Measurements from ENCODE around the gene ARHGAP44. TPM values are rescaled to one million over a fixed set of nuclear protein-coding genes. Genes with fewer than 3 reads are reported as not detected.

The ARHGAP44 gene
- total and polyA plus RNA-seq, 2 donors (not counting 3 experiments of a cell fraction or from before 2014, with no cell fraction given), result 0.11 to 0.42 TPM

DNA sequence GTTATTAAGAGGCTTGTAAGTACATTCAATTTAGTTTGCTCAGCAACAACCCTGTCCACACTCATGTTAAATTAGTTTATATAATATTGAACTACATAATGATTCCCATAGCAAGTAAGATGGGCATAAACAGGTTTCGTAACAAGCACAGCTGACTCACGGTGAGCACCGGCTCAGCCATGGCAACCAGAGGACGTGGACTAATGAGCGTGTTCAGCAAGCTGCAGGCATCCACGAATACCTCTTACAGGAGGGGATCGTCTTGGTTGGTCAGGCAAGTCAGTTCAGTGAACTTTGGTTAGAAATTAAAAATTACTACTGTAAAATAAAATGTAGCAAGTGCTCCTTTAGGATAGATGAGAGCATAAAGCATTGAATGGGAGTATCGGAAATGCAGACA is 170.1 kb downstream of the ARHGAP44 start:
- Histone ChIP-seq H4K20me1 (replicated peaks; ENCODE audit: control insufficient read depth, extremely low read depth, insufficient read depth, low read length) (no peaks in the 10 kb centered on the region), H3K27me3 (ENCODE audit: control insufficient read depth in 2 of 2, insufficient read depth in 2 of 2, low read length in 2 of 2) (no peaks in the 10 kb centered on the region), H3K9me3 (replicated peaks; ENCODE audit: control insufficient read depth, insufficient read depth, low read length) (no peaks in the 10 kb centered on the region), H3K79me2 (ENCODE audit: control insufficient read depth, insufficient read depth, low read length) (no peaks in the 10 kb centered on the region), H3K4me1 (ENCODE audit: control insufficient read depth, extremely low read depth, insufficient read depth, low read length) (no peaks in the 10 kb centered on the region), H3K9me1 (replicated peaks; ENCODE audit: control insufficient read depth, extremely low read depth, insufficient read depth, low read length) (no peaks in the 10 kb centered on the region), H3K36me3 (ENCODE audit: control insufficient read depth in 2 of 2, extremely low read depth in 1 of 2, insufficient read depth in 2 of 2, low read length in 2 of 2) (no peaks in the 10 kb centered on the region), H3K4me2 (ENCODE audit: insufficient read depth, low read length) (no peak overlapping the region), H3K9ac (replicated peaks; ENCODE audit: extremely low read depth, insufficient read depth, low read length) (no peak overlapping the region), H3K4me3 (replicated peaks in 1 of 3; ENCODE audit: insufficient read depth in 1 of 3, low read depth in 1 of 3, low read length in 3 of 3) (no peak overlapping the region), H3K27ac (ENCODE audit: insufficient read depth, low read depth, low read length) (no peak overlapping the region), H2AFZ (ENCODE audit: low read depth, low read length) (no peak overlapping the region)
- FAIRE-seq (no peak), DNase-seq (ENCODE audit: low read depth, low spot score) (no peak)
- TF ChIP-seq MYC (IDR thresholded peaks at IDR 0.05; ENCODE audit: low read depth, low read length), result no peak
- no TSS peak for BruUV-seq (replicated peaks)
- intact Hi-C loops (cut with micrococcal nuclease) (loop anchor here (5.0 kb wide), 1 partner anchor 592 kb away; no protein-coding TSS in a partner anchor), dilution Hi-C loops (cut with MboI; ENCODE audit: extremely low pct_ligation_motif_present, low sequenced_read_pairs) (loop anchor here (25.0 kb wide), 1 partner anchor 97 kb away; no protein-coding TSS in a partner anchor)
- CTCF ChIA-PET, result no interaction called here
- POLR2A ChIA-PET, result no interaction called here

GRCh38 chr17:12961655-12962054 is 172.4 kb downstream of the ARHGAP44 start:
- DNase-seq (ENCODE audit: low read depth, low spot score), result no peak
- no peaks in the 10 kb centered on the region for H3K4me1 ChIP-seq (ENCODE audit: control insufficient read depth, extremely low read depth, insufficient read depth, low read length)
- H3K4me3 ChIP-seq (replicated peaks in 1 of 3; ENCODE audit: insufficient read depth in 1 of 3, low read depth in 1 of 3, low read length in 3 of 3), result no peak overlapping the region
- no peak for FAIRE-seq
- no peaks in the 10 kb centered on the region for H3K9me3 ChIP-seq (replicated peaks; ENCODE audit: control insufficient read depth, insufficient read depth, low read length)
- POLR2A ChIA-PET, result no interaction called here
- H3K27me3 ChIP-seq (ENCODE audit: control insufficient read depth in 2 of 2, insufficient read depth in 2 of 2, low read length in 2 of 2), result no peaks in the 10 kb centered on the region
- BruUV-seq (replicated peaks), result no TSS peak
- CTCF ChIA-PET, result no interaction called here
- no peaks in the 10 kb centered on the region for H3K79me2 ChIP-seq (ENCODE audit: control insufficient read depth, insufficient read depth, low read length)
- TF ChIP-seq JUN (IDR thresholded peaks at IDR 0.05; ENCODE audit: borderline replicate concordance, insufficient read depth, insufficient read length, low read depth), result no peak
- TF ChIP-seq, protein P1, sequence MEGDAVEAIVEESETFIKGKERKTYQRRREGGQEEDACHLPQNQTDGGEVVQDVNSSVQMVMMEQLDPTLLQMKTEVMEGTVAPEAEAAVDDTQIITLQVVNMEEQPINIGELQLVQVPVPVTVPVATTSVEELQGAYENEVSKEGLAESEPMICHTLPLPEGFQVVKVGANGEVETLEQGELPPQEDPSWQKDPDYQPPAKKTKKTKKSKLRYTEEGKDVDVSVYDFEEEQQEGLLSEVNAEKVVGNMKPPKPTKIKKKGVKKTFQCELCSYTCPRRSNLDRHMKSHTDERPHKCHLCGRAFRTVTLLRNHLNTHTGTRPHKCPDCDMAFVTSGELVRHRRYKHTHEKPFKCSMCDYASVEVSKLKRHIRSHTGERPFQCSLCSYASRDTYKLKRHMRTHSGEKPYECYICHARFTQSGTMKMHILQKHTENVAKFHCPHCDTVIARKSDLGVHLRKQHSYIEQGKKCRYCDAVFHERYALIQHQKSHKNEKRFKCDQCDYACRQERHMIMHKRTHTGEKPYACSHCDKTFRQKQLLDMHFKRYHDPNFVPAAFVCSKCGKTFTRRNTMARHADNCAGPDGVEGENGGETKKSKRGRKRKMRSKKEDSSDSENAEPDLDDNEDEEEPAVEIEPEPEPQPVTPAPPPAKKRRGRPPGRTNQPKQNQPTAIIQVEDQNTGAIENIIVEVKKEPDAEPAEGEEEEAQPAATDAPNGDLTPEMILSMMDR (IDR thresholded peaks at IDR 0.05; ENCODE audit: extremely low read depth in 1 of 2, insufficient read depth in 1 of 2, low read depth in 1 of 2, low read length in 2 of 2), result no peak
- TF ChIP-seq, protein P2, sequence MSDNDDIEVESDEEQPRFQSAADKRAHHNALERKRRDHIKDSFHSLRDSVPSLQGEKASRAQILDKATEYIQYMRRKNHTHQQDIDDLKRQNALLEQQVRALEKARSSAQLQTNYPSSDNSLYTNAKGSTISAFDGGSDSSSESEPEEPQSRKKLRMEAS (IDR thresholded peaks at IDR 0.05; ENCODE audit: insufficient read depth, insufficient read length), result no peak
- intact Hi-C loops (cut with micrococcal nuclease) (no loop called here), dilution Hi-C loops (cut with MboI; ENCODE audit: extremely low pct_ligation_motif_present, low sequenced_read_pairs) (loop anchor here (25.0 kb wide), 1 partner anchor 99 kb away; no protein-coding TSS in a partner anchor)
- no peaks in the 10 kb centered on the region for H3K9me1 ChIP-seq (replicated peaks; ENCODE audit: control insufficient read depth, extremely low read depth, insufficient read depth, low read length)
- no peak overlapping the region for H3K9ac ChIP-seq (replicated peaks; ENCODE audit: extremely low read depth, insufficient read depth, low read length)
- H3K36me3 ChIP-seq (ENCODE audit: control insufficient read depth in 2 of 2, extremely low read depth in 1 of 2, insufficient read depth in 2 of 2, low read length in 2 of 2), result no peaks in the 10 kb centered on the region
- no peak overlapping the region for H3K27ac ChIP-seq (ENCODE audit: insufficient read depth, low read depth, low read length)
- no peaks in the 10 kb centered on the region for H4K20me1 ChIP-seq (replicated peaks; ENCODE audit: control insufficient read depth, extremely low read depth, insufficient read depth, low read length)
- no peak overlapping the region for H3K4me2 ChIP-seq (ENCODE audit: insufficient read depth, low read length)
- H2AFZ ChIP-seq (ENCODE audit: low read depth, low read length), result no peak overlapping the region

All from endothelial cell of umbilical vein (primary cell).